Measurements from ENCODE around the gene SLC10A6.

Gene SLC10A6

DNA sequence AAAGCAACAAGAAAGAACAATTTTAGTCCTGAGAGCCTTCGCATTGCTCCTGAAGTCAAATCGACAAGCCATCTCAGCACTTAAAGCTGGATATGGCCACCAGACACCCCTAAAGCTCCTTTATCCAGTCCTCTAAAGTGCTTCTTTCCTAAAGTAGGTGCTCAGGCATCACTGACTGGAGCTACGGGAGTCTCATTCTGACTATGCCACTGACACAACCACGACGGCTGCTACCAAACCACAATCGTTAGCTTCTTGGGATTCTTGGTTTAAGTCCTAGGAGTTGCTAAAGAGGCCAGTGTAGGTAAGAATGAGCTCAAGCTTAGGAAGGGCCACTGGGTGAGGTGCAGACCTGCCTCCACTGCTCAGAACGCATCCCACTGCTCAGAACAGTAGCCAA lies 1.0 kb downstream of the SLC10A6 start:
- no peak for DNase-seq (ENCODE audit: low spot score)

DNA sequence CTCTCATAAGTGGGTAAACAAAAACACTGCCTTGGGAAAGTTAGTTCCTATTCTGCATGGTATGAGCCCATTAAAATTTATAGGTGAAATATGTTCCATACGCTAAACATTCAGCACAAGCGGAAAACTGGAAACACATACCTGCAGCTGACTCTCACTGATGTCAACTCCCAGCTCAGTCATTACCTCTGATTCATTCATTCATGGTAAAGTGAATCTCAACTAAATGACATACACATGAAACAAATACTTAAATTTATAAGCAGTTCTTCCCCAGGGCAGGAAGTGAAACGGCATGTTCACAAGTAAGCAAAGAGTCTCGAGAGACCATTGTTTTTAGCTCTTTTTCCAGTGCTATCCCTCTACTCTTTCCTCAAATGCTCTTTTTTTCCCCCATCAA lies 1.6 kb downstream of the SLC10A6 start:
- no peak for DNase-seq (ENCODE audit: low spot score)

DNA sequence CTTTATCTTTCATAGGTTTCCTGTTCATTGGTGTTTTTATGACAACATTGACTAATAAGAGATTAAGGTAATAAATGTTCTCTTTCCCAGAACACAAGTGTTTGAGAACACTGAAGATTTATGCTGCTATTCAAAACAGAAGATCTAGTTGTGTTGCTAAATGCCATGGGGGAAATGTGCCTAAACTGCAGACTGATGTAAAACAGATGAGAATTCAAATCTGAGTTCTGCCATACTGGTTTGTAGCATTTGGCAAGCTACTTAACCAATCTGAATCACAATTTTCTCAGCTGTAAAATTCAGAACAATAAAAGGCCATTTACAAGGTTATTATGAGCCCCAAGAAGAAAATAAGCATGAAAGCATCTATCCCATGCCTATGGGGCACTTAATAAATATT lies 2.3 kb downstream of the SLC10A6 start:
- DNase-seq (ENCODE audit: low spot score): no peak

DNA sequence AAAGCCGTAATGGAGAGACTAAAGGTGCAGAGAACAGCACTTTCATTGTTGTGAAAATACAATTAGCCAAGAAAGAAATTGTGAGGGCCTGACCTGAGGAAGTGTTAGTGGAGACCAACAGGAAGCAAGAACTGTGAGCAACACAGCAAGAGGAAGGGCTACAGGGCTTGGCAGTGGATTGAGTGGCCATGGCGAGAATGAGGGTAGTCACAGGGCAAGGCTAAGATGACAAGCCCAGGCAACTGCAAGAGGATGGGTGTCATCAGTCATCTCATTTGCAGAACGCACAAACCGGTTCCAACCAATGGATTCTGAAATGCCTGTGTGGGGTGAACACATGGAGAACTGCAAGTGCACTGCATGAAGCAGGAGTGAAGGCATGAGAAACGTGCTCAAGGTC lies 3.6 kb downstream of the SLC10A6 start:
- no peak for DNase-seq (ENCODE audit: low spot score)

DNA sequence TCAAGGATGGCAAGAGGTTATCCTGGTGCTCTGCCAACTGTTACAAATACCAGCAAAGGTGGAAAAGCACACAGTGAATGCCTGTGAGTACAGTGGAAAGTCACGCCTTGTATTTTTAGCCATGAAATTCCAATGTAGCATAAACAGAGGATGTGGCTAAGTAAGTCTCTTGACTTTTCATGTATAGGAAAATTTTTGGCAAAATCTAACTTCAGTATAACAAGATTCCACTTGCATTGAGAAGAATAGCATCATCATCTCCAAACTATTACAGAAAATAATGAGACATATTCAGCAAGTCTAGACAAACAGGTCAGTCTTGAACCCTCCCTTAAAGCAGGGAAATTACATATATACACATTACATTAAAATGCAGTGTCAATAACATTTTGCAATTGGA lies 7.9 kb downstream of the SLC10A6 start:
- no peak for DNase-seq (ENCODE audit: low spot score)

DNA sequence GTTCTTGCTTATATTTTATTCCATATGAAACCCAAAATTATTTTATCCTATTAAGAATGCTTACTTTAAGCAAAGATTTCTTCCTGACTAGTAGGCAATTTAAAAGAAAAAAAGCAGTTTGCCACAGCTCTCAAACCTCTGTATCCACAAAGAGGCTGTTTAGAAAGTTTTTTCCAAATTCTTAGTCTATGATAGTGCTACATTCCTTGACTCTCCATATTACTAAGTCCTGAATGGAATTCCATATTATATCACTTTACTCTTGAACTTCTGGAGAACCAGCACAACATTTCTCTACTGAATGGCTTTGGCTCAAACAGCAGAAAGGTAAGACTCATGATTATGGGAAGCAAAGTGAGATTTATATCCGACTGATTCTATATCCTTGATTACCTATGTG lies 8.3 kb downstream of the SLC10A6 start:
- DNase-seq (ENCODE audit: low spot score): no peak

DNA sequence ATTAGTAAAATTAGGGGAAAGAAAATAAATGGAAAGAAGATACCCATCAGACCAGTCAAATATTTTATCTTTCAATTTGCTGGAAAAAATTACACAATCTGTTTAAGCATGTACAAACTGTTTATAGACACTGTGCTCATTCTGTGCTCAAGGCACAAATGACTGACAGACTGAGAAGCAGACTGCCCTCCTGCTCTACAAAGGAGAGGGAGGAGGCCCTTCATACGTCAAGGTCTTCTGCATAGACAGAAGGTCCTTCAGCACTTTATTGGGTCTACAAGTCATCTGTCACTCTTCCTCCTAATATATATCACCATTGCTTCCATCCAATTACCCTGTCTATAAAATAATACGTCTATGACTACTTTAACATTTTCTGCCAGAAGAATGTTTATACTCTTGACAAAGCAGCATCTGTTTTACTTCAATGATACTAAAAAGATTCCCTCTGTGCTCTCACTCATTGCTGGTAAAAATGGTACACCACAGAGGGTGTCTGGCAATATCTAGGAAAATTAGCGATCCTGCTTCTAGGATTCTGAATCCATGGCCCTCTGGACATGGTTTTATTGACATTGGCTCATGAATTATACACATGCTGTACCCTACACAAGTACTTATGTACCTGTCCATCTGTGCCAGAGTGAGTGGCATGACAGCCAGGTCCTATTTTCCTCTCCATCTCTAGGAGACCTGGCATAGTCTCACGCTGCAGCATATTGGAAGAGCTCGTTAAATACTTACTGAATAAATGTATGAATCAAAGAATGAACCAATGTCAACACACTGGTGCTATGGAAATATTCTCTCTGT lies 11.3 kb downstream of the SLC10A6 start:
- DNase-seq (ENCODE audit: low spot score): no peak

DNA sequence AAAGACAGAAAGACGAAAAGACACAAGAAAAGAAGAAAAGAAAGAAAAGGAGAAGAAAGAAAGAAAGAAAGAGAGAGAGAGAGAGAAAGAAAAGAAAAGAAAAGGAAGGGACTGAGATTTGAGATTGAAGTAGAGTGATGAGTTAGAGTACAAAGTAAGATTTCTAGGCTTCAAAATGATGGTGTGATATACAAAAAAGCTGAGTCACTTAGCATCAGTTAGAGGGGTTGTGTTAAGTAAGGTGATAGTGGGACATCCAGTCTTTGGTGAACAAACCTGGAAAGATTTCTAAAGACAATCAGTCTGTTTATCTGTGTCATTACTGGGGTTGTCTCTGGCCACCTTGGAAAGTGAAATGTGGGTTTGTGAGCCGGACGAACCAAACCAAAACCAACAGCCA lies 13.5 kb downstream of the SLC10A6 start:
- no peak for DNase-seq (ENCODE audit: low spot score)

DNA sequence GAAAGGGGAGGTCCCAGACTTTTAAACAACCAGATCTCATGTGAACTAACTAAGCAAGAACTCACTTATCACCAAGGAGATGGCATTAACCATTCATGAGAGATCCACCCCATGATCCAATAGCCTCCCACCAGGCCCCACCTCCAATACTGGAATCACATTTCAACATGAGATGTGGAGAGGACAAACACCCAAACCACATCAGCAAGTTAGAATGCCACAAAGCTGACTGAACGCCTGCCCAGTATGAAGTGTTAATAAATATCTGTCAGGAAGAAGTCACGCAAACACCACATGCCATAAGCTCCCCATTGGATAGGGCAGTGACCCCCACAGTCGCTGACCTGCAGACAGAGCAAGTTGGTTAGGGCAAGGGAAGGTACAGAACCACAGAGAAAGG lies 14.3 kb downstream of the SLC10A6 start:
- no peak for DNase-seq (ENCODE audit: low spot score)

DNA sequence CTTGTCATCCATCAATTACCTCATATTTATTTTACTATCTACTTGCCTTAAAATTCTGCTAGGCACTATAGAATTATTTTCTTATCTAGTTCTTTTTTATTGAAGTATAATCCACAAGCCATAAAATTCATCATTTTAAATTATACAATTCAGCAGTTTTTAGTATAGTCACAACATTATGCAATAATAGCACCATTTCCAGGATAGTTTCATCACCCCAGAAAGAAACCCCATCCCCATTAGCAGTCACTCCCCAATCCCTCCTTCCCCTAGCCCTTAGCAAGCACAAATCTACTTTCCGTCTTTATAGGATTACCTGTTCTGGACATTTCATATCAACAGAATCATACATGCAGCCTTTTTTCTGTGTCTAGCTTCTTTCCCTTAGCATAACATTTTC lies 15.6 kb downstream of the SLC10A6 start:
- no peak for DNase-seq (ENCODE audit: low spot score)

DNA sequence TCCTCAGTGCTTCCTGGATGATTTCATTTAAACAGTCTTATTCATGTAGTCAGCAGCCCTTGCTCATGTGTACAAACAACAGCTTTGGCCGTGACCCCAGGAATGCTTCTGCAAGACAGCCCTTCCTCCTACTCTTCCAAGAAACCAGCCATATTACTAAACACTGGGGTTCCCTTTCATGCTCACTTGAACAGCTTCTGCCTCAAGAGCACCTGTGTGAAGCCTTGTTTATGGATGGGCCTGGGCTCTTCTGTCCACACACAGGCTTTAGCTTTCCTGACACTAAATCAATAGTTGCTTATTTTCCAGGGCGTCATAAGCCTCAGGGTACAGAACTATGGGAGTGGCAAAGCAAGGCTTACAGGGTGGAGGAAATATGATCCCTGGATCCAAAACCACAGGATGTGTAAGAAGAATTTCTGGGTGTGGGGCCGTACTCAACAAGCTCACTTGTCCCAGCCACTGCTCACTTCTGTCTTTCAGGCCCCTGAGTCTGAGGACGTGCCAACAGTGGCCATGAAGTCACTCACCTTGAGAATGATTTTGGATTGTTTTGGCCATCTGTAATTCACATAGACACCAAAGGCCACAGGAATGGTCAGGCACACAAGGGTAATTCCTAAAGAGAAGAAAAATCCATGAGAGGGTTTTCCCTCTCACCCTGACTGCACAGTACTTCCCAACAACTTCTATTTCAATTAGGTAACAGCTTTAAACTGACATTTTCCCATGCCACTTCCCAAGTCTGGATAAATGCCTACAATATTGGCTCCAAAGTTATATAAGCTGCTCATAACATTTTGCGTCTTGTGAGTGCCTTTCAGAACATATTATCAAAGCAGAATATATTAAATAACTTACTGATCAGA lies 17.7 kb downstream of the SLC10A6 start:
- no peak for DNase-seq (ENCODE audit: low spot score)

DNA sequence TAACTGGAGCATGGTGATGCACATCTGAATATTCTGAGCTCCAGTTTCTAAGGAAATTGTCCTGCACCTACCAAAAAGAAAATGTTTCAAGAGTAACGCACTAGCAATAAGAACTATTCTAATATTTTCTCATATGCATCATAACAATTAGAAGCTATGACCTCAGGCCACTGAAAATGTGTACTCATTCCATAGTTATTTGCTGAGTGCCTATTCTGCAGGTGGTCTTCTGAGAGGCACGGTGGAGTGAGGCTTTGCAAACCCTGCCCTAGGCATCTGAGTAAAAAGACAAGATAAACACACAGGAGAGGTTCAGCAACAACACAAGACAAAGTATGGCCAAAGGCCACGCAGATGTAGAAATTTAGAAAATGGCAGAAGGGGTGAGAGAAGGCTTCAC lies 23.7 kb downstream of the SLC10A6 start:
- DNase-seq (ENCODE audit: low spot score): no peak

DNA sequence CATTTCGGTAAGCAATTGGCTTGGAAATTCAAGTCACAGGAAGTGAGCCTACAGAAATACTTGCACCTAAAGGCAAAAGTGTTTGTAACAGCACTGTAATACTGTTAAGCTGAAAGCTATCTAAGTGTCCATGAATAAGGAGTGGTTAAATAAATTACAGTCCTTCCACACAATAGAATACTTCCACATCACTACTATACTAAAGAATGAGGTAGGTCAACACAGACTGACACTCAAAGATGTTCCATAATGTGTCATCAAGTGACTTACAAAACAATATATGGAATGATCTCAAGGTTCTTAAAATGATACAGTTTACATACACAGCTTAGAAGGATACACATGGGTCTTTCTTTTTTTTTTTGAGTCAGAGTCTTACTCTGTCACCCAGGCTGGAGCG lies 27.0 kb downstream of the SLC10A6 start:
- no peak for DNase-seq (ENCODE audit: low spot score)

DNA sequence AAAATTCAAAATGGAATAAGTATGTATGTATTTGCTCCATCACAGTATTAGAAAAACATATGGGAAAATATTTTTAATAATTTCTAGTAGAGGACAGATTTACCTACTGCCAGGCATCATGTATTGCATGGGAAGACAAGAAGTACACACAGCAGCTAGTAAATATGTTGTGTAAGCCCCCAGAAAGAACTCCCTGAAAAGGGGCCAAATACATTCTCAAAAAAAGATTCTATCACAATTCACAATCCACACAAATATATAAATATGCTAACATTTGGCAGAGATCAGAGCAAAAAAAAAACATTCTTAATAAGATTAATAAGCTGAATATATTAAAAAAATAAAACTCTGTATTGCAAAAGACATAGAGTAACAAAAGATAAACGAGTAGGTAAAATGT lies 28.0 kb downstream of the SLC10A6 start:
- no peak for DNase-seq (ENCODE audit: low spot score)

DNA sequence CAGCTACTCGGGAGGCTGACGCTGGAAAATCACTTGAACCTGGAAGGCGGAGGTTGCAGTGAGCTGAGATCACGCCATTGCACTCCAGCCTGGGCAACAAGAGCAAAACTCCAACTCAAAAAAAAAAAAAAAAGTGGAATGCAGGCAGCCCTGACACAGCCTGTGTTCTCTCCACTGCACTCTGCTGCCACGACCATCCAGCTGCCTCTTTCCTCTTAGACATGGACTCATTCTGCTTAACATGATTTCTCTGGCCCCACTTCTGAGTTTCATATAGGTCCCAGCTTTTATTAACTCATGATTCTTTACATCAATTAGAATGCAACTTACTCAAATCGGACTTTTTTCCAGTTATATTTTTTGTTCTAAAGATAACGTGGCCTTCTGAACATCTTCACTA lies 29.6 kb downstream of the SLC10A6 start:
- DNase-seq (ENCODE audit: low spot score): no peak

DNA sequence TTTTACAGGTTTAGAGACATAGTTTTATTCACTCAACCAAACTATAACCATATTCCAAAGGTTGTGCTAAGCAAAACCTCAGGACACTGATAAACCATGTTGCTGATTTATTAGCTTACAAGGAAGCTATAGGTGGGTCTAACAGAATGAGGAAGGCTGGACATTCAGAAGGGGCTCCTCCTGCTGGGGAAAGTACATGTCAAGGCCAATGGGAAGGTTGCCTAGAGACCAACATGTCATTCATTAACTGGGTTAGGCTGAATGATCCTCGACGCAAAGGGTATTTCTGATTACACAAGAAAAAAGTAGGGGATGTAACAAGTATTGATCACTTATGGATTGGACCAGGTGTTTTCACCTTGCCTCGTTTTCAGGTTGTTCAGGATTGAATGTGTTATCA lies 30.3 kb downstream of the SLC10A6 start:
- no peak for DNase-seq (ENCODE audit: low spot score)

DNA sequence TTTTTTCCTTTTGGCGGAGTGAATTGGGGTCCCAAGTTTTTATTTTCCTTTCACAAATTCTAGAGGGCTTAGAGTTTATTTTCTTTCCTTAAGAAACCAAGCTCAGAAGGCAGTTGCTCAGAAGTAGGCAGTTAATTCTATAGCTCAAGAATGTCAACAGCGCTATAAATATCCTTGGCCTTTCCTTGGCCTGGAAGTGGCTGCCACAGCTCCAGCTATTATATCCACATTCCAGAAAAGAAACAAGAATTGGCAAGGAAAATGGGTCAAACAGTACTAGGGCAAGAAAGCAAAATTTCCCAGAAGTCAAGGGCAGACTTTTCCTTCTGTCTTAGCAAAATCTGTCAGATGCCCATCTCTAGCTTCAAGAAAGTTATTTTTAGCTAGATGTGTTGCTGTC lies 31.0 kb downstream of the SLC10A6 start:
- no peak for DNase-seq (ENCODE audit: low spot score)

DNA sequence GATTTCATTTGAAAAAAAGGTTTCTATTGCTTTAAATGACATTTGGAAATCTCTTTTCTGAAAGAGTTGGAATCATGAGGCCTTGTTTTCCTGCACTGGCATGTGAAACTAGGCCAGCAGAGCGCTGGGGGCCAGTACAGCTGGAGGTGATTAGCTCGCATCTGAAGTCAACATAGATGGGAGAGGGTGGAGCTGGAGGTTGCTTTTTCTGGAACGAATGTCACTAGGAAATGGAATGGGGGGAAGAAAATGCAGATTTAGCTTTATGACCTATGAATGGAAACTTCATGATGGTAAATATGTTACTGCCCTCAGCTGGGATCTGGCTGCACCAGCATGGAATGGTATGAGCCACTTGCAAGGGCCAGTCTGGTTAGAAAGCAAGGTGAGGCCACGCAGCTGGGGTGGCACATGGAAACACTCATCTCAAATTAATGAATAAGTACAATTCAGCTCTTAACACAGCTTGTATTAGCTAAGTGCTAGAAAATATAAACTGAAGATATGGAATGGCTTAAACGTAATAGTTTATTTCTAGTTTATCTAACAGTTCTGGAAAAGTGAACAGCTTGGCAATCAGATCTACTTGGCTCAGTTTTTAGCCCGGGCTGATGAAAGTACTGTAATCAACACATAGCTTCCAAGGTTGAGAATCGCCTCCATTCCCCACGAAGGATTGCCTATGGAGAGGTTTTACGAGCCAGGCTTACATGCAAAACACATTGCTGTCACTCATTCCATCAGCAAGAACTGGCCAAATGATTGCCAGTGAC lies 32.5 kb downstream of the SLC10A6 start:
- no peak for DNase-seq (ENCODE audit: low spot score)

DNA sequence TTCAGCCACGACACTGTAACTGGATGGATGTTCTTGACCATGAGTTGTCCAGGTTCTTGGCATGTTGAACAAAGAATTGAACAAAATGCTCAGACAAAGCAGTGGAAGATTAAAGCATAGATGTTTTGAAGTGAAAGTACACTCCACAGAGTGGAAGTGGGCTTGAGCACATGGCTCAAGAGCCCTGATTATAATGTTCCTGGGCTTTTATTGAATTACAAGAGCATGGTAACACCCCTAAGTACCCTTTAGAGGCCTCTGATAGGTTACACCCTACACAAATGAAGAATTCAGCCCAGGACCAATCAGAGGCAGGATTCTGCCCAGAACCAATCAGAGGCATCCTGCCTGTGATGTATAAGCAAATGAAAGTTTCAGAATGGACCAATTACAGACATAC lies 33.5 kb downstream of the SLC10A6 start:
- no peak for DNase-seq (ENCODE audit: low spot score)

DNA sequence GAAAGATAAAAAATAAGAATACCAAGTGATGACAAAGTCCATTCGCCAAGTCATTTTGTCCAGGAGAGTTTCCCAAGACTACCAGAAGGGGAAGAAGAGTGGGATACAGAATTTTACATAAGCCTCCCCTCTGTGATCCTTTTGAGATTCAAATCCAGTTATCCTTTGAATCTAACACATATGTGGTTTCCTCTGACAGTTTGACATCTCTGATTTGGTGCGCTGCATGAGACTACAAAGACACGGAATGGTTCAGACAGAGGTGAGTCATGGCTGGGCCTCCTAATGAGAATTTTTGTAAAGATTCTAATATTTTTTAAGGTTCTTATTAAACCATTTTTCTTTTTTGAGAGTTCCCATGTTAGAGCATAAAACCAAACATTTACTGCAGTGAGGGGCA lies 38.3 kb downstream of the SLC10A6 start:
- DNase-seq (ENCODE audit: low spot score): no peak

DNA sequence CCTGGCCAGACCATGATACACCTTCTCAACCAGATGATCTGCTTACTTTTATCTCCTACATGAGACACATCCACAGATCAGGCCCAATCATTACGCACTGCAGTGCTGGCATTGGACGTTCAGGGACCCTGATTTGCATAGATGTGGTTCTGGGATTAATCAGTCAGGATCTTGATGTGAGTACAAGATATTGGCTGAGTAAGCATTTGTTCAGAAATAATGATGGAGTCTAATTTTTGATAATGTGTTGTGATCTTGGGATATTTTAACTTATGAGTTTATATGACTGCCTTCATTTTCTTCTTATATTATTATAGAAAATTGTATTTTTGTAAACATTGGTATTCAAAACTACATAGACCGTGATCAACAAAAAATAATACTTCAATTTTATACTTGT lies 39.4 kb downstream of the SLC10A6 start:
- DNase-seq (ENCODE audit: low spot score): no peak

DNA sequence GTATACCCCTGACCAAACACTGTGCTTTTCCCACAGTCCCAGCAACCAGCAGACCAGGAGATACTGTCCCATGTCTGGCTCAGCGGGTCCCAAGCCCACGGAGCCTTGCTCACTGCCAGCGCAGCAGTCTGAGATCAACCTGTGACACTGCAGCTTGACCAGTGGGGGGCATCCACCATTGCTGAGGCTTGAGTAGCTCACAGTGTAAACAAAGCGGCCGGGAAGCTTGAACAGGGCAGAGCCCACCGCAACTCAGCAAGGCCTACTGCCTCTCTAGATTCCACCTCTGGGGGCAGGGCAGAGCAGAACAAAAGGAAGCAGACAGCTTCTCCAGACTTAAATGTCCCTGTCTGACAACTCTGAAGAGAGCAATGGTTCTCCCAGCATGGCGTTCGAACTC lies 58.1 kb downstream of the SLC10A6 start:
- DNase-seq (ENCODE audit: low spot score): peak; percentile 4

DNA sequence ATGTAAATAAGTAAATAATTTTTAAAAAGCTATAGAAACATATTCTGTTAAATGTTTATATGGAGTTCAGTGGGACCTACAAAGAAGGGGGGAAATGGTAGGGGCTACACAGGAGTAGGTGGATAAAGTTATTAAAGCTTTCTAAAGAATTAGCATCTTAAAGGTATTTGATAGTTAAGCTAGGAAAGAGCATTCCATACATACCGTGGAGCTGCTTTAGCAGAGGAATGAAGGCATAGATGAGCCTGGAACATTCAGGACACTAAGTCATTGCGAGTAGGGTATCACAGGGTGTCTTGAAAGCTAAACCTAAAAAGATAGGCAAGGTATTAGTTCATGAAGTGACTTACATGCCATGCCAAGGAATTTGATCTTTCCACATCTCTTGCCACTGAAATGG lies 60.4 kb downstream of the SLC10A6 start:
- DNase-seq (ENCODE audit: low spot score): no peak

All from NAMALWA (cell line).